H1 (cell line): ENCODE data around the gene ANGPTL4. TPM values are rescaled to one million over a fixed set of nuclear protein-coding genes. Genes with fewer than 3 reads are reported as not detected.

ENCODE experiments used
- CTCF ChIA-PET: fragments of 300-600 bp; sonication (Branson Sonifier 250); formaldehyde crosslinking; loops from one replicate; lab custom pipeline; 2021; ENCODE audit not compliant: partially characterized antibody; lab: Charles Lee
- POLR2A ChIA-PET: fragments of 300-600 bp; sonication (Branson Sonifier 250); formaldehyde crosslinking; loops from one replicate; lab custom pipeline; 2021; ENCODE audit warnings: inconsistent platforms; ENCODE audit not compliant: partially characterized antibody; lab: Charles Lee
- DNase-seq, 2 experiments: peaks; one replicate each; pipeline versions ENCODE4 v3.0.0 to v3.0.0-alpha.2; 2010 to 2022; ENCODE audit warnings: low spot score in 2 of 2, low read depth in 1 of 2, mixed read lengths in 1 of 2
- FAIRE-seq: peaks from 2 replicates; lab custom pipeline; 2011; peaks lifted over from hg19 to GRCh38; lab: Jason Lieb, UNC
- H2AFZ ChIP-seq: 2 replicates; pipeline ENCODE4 v1.8.1; 2012; ENCODE audit warnings: low read length, inconsistent platforms
- H2AK5ac ChIP-seq: 2 replicates; pipeline ENCODE4 v1.6.1; 2013; ENCODE audit warnings: low read depth, low read length
- H2BK120ac ChIP-seq: replicated peaks from 2 replicates; pipeline ENCODE3; 2013; ENCODE audit warnings: low read depth, low read length, inconsistent platforms
- H2BK12ac ChIP-seq: 2 replicates; pipeline ENCODE4 v1.6.1; 2013; ENCODE audit warnings: low read depth, low read length
- H2BK15ac ChIP-seq: 2 replicates; pipeline ENCODE4 v1.6.1; 2013; ENCODE audit warnings: low read length
- H2BK20ac ChIP-seq: 2 replicates; pipeline ENCODE4 v1.6.1; 2013; ENCODE audit warnings: low read length
- H2BK5ac ChIP-seq: 2 replicates; pipeline ENCODE4 v1.6.1; 2013; ENCODE audit warnings: low read depth, low read length
- H3K14ac ChIP-seq: 2 replicates; pipeline ENCODE4 v1.6.1; 2013; ENCODE audit warnings: inconsistent platforms; ENCODE audit not compliant: insufficient read length
- H3K18ac ChIP-seq: 2 replicates; pipeline ENCODE4 v1.6.1; 2013; ENCODE audit warnings: low read length; ENCODE audit errors: extremely low read depth
- H3K23ac ChIP-seq: 2 replicates; pipeline ENCODE4 v1.6.1; 2013; ENCODE audit warnings: inconsistent platforms; ENCODE audit not compliant: insufficient read length
- H3K23me2 ChIP-seq: 2 replicates; pipeline ENCODE4 v1.6.1; 2013; ENCODE audit warnings: low read depth, low read length
- H3K27ac ChIP-seq: 2 replicates; pipeline ENCODE4 v1.6.1; 2011; ENCODE audit warnings: low read depth, low read length, inconsistent platforms
- H3K27me3 ChIP-seq, 4 experiments: replicated peaks in 1 of 4; 1 replicate in 1 of 4; 2 replicates in 3 of 4; pipeline versions ENCODE4 v1.6.1 to v1.8.1; 2011 to 2013; ENCODE audit warnings: low read length in 3 of 4, mild to moderate bottlenecking in 3 of 4, inconsistent platforms in 2 of 4, mixed read lengths in 2 of 4, moderate library complexity in 1 of 4; ENCODE audit not compliant: control insufficient read depth in 3 of 4, insufficient read depth in 3 of 4; ENCODE audit errors: extremely low read depth in 1 of 4
- H3K36me3 ChIP-seq, 4 experiments: 2 replicates each; pipeline versions ENCODE4 v1.6.1 to v1.8.1; 2011 to 2013; ENCODE audit warnings: mild to moderate bottlenecking in 4 of 4, low read length in 3 of 4, moderate library complexity in 2 of 4, control low read depth in 1 of 4, inconsistent platforms in 1 of 4; ENCODE audit not compliant: insufficient read depth in 4 of 4, control insufficient read depth in 2 of 4
- H3K4ac ChIP-seq: replicated peaks from 2 replicates; pipeline ENCODE3; 2013; ENCODE audit warnings: low read length, low read depth, mixed read lengths, inconsistent platforms; ENCODE audit not compliant: insufficient read length
- H3K4me1 ChIP-seq, 4 experiments: replicated peaks in 1 of 4; 1 replicate in 1 of 4; 2 replicates in 3 of 4; pipeline versions ENCODE4 v1.6.1 to v1.8.1; 2011 to 2013; ENCODE audit warnings: low read length in 3 of 4, inconsistent platforms in 2 of 4, mixed read lengths in 1 of 4; ENCODE audit not compliant: insufficient read depth in 4 of 4, control insufficient read depth in 3 of 4
- H3K4me2 ChIP-seq, 2 experiments: 2 replicates each; pipeline versions ENCODE4 v1.6.1 to v1.8.1; 2011 to 2013; ENCODE audit warnings: low read depth in 2 of 2, low read length in 2 of 2, control low read depth in 1 of 2, inconsistent platforms in 1 of 2, mild to moderate bottlenecking in 1 of 2; ENCODE audit not compliant: insufficient read depth in 1 of 2
- H3K4me3 ChIP-seq, 4 experiments: fragments of 200-600, 300-600 bp in 1 of 4; sonication (generic), shearing (Covaris generic), sonication (Bioruptor Twin) in 1 of 4; 2 replicates each; pipeline versions ENCODE4 v1.5.1 to v1.8.1; 2011 to 2016; ENCODE audit warnings: low read length in 4 of 4, low read depth in 3 of 4, control low read depth in 2 of 4, inconsistent platforms in 2 of 4, mild to moderate bottlenecking in 2 of 4, mixed read lengths in 1 of 4, moderate library complexity in 1 of 4; ENCODE audit not compliant: insufficient read depth in 2 of 4; ENCODE audit errors: extremely low read depth in 1 of 4
- H3K56ac ChIP-seq: replicated peaks from 2 replicates; pipeline ENCODE3; 2013; ENCODE audit warnings: low read depth, mild to moderate bottlenecking, mixed read lengths, low read length, inconsistent platforms; ENCODE audit not compliant: insufficient read length
- H3K79me1 ChIP-seq: 2 replicates; pipeline ENCODE4 v1.6.1; 2013; ENCODE audit warnings: low read depth, low read length, control low read depth
- H3K79me2 ChIP-seq, 2 experiments: 2 replicates each; pipeline versions ENCODE4 v1.6.1 to v1.8.1; 2012 to 2013; ENCODE audit warnings: low read length in 2 of 2, mild to moderate bottlenecking in 2 of 2, inconsistent platforms in 1 of 2; ENCODE audit not compliant: insufficient read depth in 2 of 2, control insufficient read depth in 1 of 2
- H3K9ac ChIP-seq, 4 experiments: replicated peaks in 1 of 4; 1 replicate in 1 of 4; 2 replicates in 3 of 4; pipeline versions ENCODE4 v1.6.1 to v1.8.1; 2011 to 2013; ENCODE audit warnings: low read depth in 3 of 4, low read length in 3 of 4, control low read depth in 2 of 4, mild to moderate bottlenecking in 2 of 4, moderate library complexity in 2 of 4, inconsistent platforms in 1 of 4; ENCODE audit errors: extremely low read depth in 1 of 4
- H3K9me3 ChIP-seq, 2 experiments: 2 replicates each; pipeline versions ENCODE4 v1.6.1 to v1.8.1; 2012 to 2013; ENCODE audit warnings: mild to moderate bottlenecking in 2 of 2, moderate library complexity in 2 of 2, control low read depth in 1 of 2, inconsistent platforms in 1 of 2, low read depth in 1 of 2, low read length in 1 of 2, mixed read lengths in 1 of 2; ENCODE audit not compliant: insufficient read depth in 2 of 2
- H4K20me1 ChIP-seq, 2 experiments: replicated peaks in 1 of 2; 2 replicates each; pipeline versions ENCODE3 to v1.8.1; 2011 to 2013; ENCODE audit warnings: inconsistent platforms in 2 of 2, low read length in 2 of 2, mild to moderate bottlenecking in 1 of 2; ENCODE audit not compliant: insufficient read depth in 2 of 2, control insufficient read depth in 1 of 2
- H4K5ac ChIP-seq: 2 replicates; pipeline ENCODE4 v1.6.1; 2013; ENCODE audit warnings: low read length, low read depth, mixed read lengths, inconsistent platforms; ENCODE audit not compliant: insufficient read length
- H4K8ac ChIP-seq: 2 replicates; pipeline ENCODE4 v1.8.0; 2013; ENCODE audit warnings: mild to moderate bottlenecking, moderate library complexity, low read length, inconsistent platforms; ENCODE audit not compliant: insufficient read depth; ENCODE audit errors: extremely low read depth
- H4K91ac ChIP-seq: replicated peaks from 2 replicates; pipeline ENCODE3; 2013; ENCODE audit warnings: low read length, mixed read lengths, inconsistent platforms; ENCODE audit not compliant: insufficient read length
- WGBS, 2 experiments: shearing (Covaris generic) in 1 of 2; methylation state at CpG; one replicate each; pipeline versions ENCODE4 v1.1.6 to v1.1.7; 2013 to 2015; ENCODE audit warnings: low lambda C conversion rate in 2 of 2, mixed read lengths in 2 of 2, inconsistent platforms in 1 of 2, low coverage in 1 of 2, missing lambda C conversion rate in 1 of 2; ENCODE audit not compliant: insufficient replicate concordance in 2 of 2, insufficient coverage in 1 of 2, insufficient read length in 1 of 2; ENCODE audit errors: extremely low coverage in 1 of 2, missing lambda C conversion rate in 1 of 2; 5-methylcytosine and 5-hydroxymethylcytosine counted together
- polyA plus RNA-seq, 7 experiments: library from polyadenylated mRNA; depleted of rRNA in 3 of 7; stranded (reverse) in 5 of 7; unstranded in 2 of 7; fragments of >200 nt in 5 of 7; fragments of 200-250 nt in 2 of 7; gene quantifications; 1 replicate in 5 of 7; 2 replicates in 1 of 7; 4 replicates in 1 of 7; pipeline versions ENCODE4 v1.2.1 to v1.2.3, GENCODE V29; 2011 to 2013; ENCODE audit warnings: missing spikeins in 2 of 7, mixed read lengths in 2 of 7
- total RNA-seq: library from RNA; stranded (reverse); fragmentation: NEBNext Ultra II Directional; extraction: Animal tissue kit (Norgen Biotek cat#: 25700); gene quantifications from 2 replicates; pipeline ENCODE4 v1.2.1, GENCODE V29; 2021

ANGPTL4 gene
- total and polyA plus RNA-seq, 2 of the 8 experiments (the other 6 are each of a cell fraction or from before 2014, with no cell fraction given): 2.3 to 6.5 TPM

GRCh38 chr19:8340341-8341096 lies 23.4 kb upstream of the ANGPTL4 start:
- POLR2A ChIA-PET: interaction anchor here (0.6 to 27.1 kb wide), 4 partner anchors 23 to 198 kb away, joined by 3 to 583 read pairs (median 7); partner anchors contain the start of genes ANGPTL4, CD320, NDUFA7 and RAB11B
- Histone ChIP-seq H3K79me2 (no peaks in the 10 kb centered on the region), H3K27me3 (peaks cover 0 to 15% (median 10%) of the 10 kb centered on the region in 4 experiments; a peak in 3 of 7 replicates), H3K4me2 (no peak overlapping the region), H2AK5ac (no peak overlapping the region), H2BK5ac (no peak overlapping the region), H3K9ac (no peak overlapping the region), H4K91ac (no peak overlapping the region), H3K18ac (no peak overlapping the region), H4K20me1 (peaks cover 0 to 2% of the 10 kb centered on the region in 2 experiments), H3K14ac (no peak overlapping the region), H3K4me1 (peaks cover 0 to 8% (median 3%) of the 10 kb centered on the region in 4 experiments; a peak in 4 of 7 replicates), H2BK20ac (no peak overlapping the region), H2AFZ (no peak overlapping the region), H2BK15ac (no peak overlapping the region), H3K4me3 (no peak overlapping the region), H3K23me2 (peaks cover 5% of the 10 kb centered on the region; the same call in 1 of the 2 replicates), H3K56ac (no peak overlapping the region), H3K79me1 (no peaks in the 10 kb centered on the region), H3K36me3 (no peaks in the 10 kb centered on the region), H2BK12ac (peak overlapping the region; percentile 68; the same call in 1 of the 2 replicates), H2BK120ac (no peak overlapping the region), H3K23ac (no peak overlapping the region), H3K27ac (no peak overlapping the region), H3K9me3 (no peaks in the 10 kb centered on the region), H4K5ac (no peak overlapping the region), H4K8ac (no peak overlapping the region), H3K4ac (no peak overlapping the region)
- 79% methylated on average over 15 of the region's 15 CpGs; no CpG with 5 or more reads in 1 of the 2 experiments for WGBS, 2 experiments
- CTCF ChIA-PET: interaction anchor here (0.5 to 8.2 kb wide), 6 partner anchors 9 to 57 kb away, joined by 3 to 68 read pairs (median 4); partner anchors contain the start of gene ANGPTL4
- FAIRE-seq (no peak), DNase-seq (peak in 1 of 2 experiments; percentile 51)
